SJCRH30 (cell line): ENCODE data around the gene ZNF524. TPM values are rescaled to one million over a fixed set of nuclear protein-coding genes. Genes with fewer than 3 reads are reported as not detected.

Experiments used
- DNase-seq, 2 experiments: peaks; one replicate each; pipeline ENCODE4 v3.0.0-alpha.2; 2015 to 2020
- H3K27ac ChIP-seq: fragments of 250-450 bp; sonication (Bioruptor Pico); 2 replicates; pipeline ENCODE4 v1.5.1; 2020; ENCODE audit warnings: mild to moderate bottlenecking, moderate library complexity
- H3K27me3 ChIP-seq: fragments of 250-450 bp; sonication (Bioruptor Pico); 2 replicates; pipeline ENCODE4 v1.5.1; 2020; ENCODE audit warnings: mild to moderate bottlenecking, moderate library complexity
- H3K36me3 ChIP-seq: fragments of 250-450 bp; sonication (Bioruptor Pico); 2 replicates; pipeline ENCODE4 v1.5.1; 2020; ENCODE audit warnings: mild to moderate bottlenecking, moderate library complexity
- H3K4me1 ChIP-seq: fragments of 250-450 bp; sonication (Bioruptor Pico); 2 replicates; pipeline ENCODE4 v1.5.1; 2020; ENCODE audit warnings: mild to moderate bottlenecking, moderate library complexity
- H3K4me3 ChIP-seq: fragments of 250-450 bp; sonication (Bioruptor Pico); 2 replicates; pipeline ENCODE4 v1.5.1; 2020; ENCODE audit warnings: mild to moderate bottlenecking, moderate library complexity
- H3K9me3 ChIP-seq: fragments of 250-450 bp; sonication (Bioruptor Pico); replicated peaks from 2 replicates; pipeline ENCODE4 v1.5.1; 2020; ENCODE audit warnings: mild to moderate bottlenecking, moderate library complexity
- total RNA-seq: library from RNA; depleted of rRNA; stranded (reverse); fragments of >200 nt; shearing (Covaris generic); gene quantifications from 2 replicates; pipeline ENCODE4 v1.2.3, GENCODE V29; 2014

ZNF524 gene
- total RNA-seq, 1 experiment from 2014 or later: 3.2 TPM

GRCh38 chr19:55626350-55626749 lies 26.3 kb downstream of the ZNF524 start:
- Histone ChIP-seq H3K9me3 (no peaks in the 10 kb centered on the region), H3K36me3 (no peaks in the 10 kb centered on the region), H3K4me1 (no peaks in the 10 kb centered on the region), H3K27ac (no peak overlapping the region), H3K27me3 (no peaks in the 10 kb centered on the region), H3K4me3 (no peak overlapping the region)
- no peak for DNase-seq

GRCh38 chr19:55632463-55632834 lies 32.4 kb downstream of the ZNF524 start:
- Histone ChIP-seq H3K36me3 (no peaks in the 10 kb centered on the region), H3K9me3 (no peaks in the 10 kb centered on the region), H3K27me3 (no peaks in the 10 kb centered on the region), H3K27ac (no peak overlapping the region), H3K4me1 (0 out of 2 replicates have a peak, but pooled peaks cover 5% of the 10 kb centered on the region), H3K4me3 (no peak overlapping the region)
- peak; percentile 92 to 95 for DNase-seq

- Histone ChIP-seq H3K4me3 (no peak overlapping the region), H3K27ac (peak overlapping the region; percentile 8; the same call in 1 of the 2 replicates), H3K36me3 (no peaks in the 10 kb centered on the region), H3K27me3 (no peaks in the 10 kb centered on the region), H3K4me1 (0 out of 2 replicates have a peak, but pooled peaks cover 5% of the 10 kb centered on the region), H3K9me3 (no peaks in the 10 kb centered on the region)
- DNase-seq: peak in 1 of 2 experiments; percentile 63
Observed at GRCh38 chr19:55633861-55634260, 33.8 kb downstream of the ZNF524 start.

GRCh38 chr19:55635334-55635717 lies 35.2 kb downstream of the ZNF524 start:
- Histone ChIP-seq H3K27ac (peak overlapping the region; percentile 59), H3K4me3 (peak overlapping the region; percentile 82), H3K27me3 (no peaks in the 10 kb centered on the region), H3K9me3 (no peaks in the 10 kb centered on the region), H3K36me3 (no peaks in the 10 kb centered on the region), H3K4me1 (0 out of 2 replicates have a peak, but pooled peaks cover 5% of the 10 kb centered on the region)
- DNase-seq: no peak

GRCh38 chr19:55635856-55636440 lies 35.9 kb downstream of the ZNF524 start:
- H3K27ac ChIP-seq: no peak overlapping the region
- H3K4me1 ChIP-seq: 0 out of 2 replicates have a peak, but pooled peaks cover 5% of the 10 kb centered on the region
- H3K4me3 ChIP-seq: peak overlapping the region; percentile 82

GRCh38 chr19:55636723-55637122 lies 36.6 kb downstream of the ZNF524 start:
- no peaks in the 10 kb centered on the region for H3K36me3 ChIP-seq
- H3K4me3 ChIP-seq: no peak overlapping the region
- DNase-seq: no peak
- H3K27ac ChIP-seq: no peak overlapping the region
- H3K27me3 ChIP-seq: no peaks in the 10 kb centered on the region
- 0 out of 2 replicates have a peak, but pooled peaks cover 5% of the 10 kb centered on the region for H3K4me1 ChIP-seq
- H3K9me3 ChIP-seq: no peaks in the 10 kb centered on the region

More at GRCh38 chr19:55635856-55636440, 35.9 kb downstream of the ZNF524 start:
- H3K9me3 ChIP-seq: no peaks in the 10 kb centered on the region
- no peak for DNase-seq
- H3K36me3 ChIP-seq: no peaks in the 10 kb centered on the region
- H3K27me3 ChIP-seq: no peaks in the 10 kb centered on the region

GRCh38 chr19:55637534-55637933 lies 37.4 kb downstream of the ZNF524 start:
- Histone ChIP-seq H3K27ac (no peak overlapping the region), H3K4me3 (no peak overlapping the region), H3K9me3 (no peaks in the 10 kb centered on the region), H3K36me3 (no peaks in the 10 kb centered on the region), H3K4me1 (0 out of 2 replicates have a peak, but pooled peaks cover 11% of the 10 kb centered on the region), H3K27me3 (no peaks in the 10 kb centered on the region)
- no peak for DNase-seq

- no peaks in the 10 kb centered on the region for H3K9me3 ChIP-seq
- H3K27ac ChIP-seq: no peak overlapping the region
- H3K27me3 ChIP-seq: no peaks in the 10 kb centered on the region
- no peaks in the 10 kb centered on the region for H3K36me3 ChIP-seq
- no peak overlapping the region for H3K4me3 ChIP-seq
- H3K4me1 ChIP-seq: peaks cover 12% of the 10 kb centered on the region; the same call in 1 of the 2 replicates
- peak; percentile 73 to 79 for DNase-seq
Observed at GRCh38 chr19:55638864-55639359, 38.8 kb downstream of the ZNF524 start.

- Histone ChIP-seq H3K36me3 (peaks cover 6% of the 10 kb centered on the region), H3K27ac (peak overlapping the region; percentile 51), H3K4me1 (peaks cover 9% of the 10 kb centered on the region; the same call in 1 of the 2 replicates), H3K4me3 (peak overlapping the region; percentile 84), H3K27me3 (no peaks in the 10 kb centered on the region), H3K9me3 (no peaks in the 10 kb centered on the region)
- peak in 1 of 2 experiments; percentile 37 for DNase-seq
Observed at GRCh38 chr19:55640043-55640576, 40.0 kb downstream of the ZNF524 start.

GRCh38 chr19:55640577-55641425 lies 40.7 kb downstream of the ZNF524 start, which contains the start of gene ZNF580:
ZNF580 (plus strand) TSS chr19:55641002; CDS start chr19:55642509, 1,507 bp downstream.
- H3K4me1 ChIP-seq: peaks cover 9% of the 10 kb centered on the region; the same call in 1 of the 2 replicates
- peak within 1 kb of the TSS; percentile 84 for H3K4me3 ChIP-seq
- no peaks in the 10 kb centered on the region for H3K27me3 ChIP-seq
- peak within 1 kb of the TSS; percentile 51 for H3K27ac ChIP-seq
- H3K36me3 ChIP-seq: peaks cover 13% of the 10 kb centered on the region
- no peaks in the 10 kb centered on the region for H3K9me3 ChIP-seq
- DNase-seq: peak; percentile 75 to 80

- Histone ChIP-seq H3K4me1 (peaks cover 9% of the 10 kb centered on the region; the same call in 1 of the 2 replicates), H3K27ac (peak overlapping the region; percentile 51), H3K27me3 (no peaks in the 10 kb centered on the region), H3K36me3 (peaks cover 13% of the 10 kb centered on the region), H3K9me3 (no peaks in the 10 kb centered on the region), H3K4me3 (peak overlapping the region; percentile 84)
- peak in 1 of 2 experiments; percentile 45 for DNase-seq
Observed at GRCh38 chr19:55641426-55642152, 41.5 kb downstream of the ZNF524 start.

GRCh38 chr19:55642153-55643002 lies 42.3 kb downstream of the ZNF524 start:
- H3K36me3 ChIP-seq: peaks cover 19% of the 10 kb centered on the region
- no peak overlapping the region for H3K27ac ChIP-seq
- H3K9me3 ChIP-seq: no peaks in the 10 kb centered on the region
- H3K27me3 ChIP-seq: no peaks in the 10 kb centered on the region
- H3K4me1 ChIP-seq: peaks cover 9% of the 10 kb centered on the region; the same call in 1 of the 2 replicates
- peak in 1 of 2 experiments; percentile 36 for DNase-seq
- peak overlapping the region; percentile 84 for H3K4me3 ChIP-seq
